HG02885 (cell line): ENCODE data around the gene RBPJ.

Experiments
- ATAC-seq: cut with Tn5 transposase; IDR thresholded peaks from one replicate; pipeline ENCODE4 v1.9.1; 2021; ENCODE audit warnings: mild to moderate bottlenecking; ENCODE audit not compliant: unreplicated experiment, poor library complexity

Gene RBPJ

DNA sequence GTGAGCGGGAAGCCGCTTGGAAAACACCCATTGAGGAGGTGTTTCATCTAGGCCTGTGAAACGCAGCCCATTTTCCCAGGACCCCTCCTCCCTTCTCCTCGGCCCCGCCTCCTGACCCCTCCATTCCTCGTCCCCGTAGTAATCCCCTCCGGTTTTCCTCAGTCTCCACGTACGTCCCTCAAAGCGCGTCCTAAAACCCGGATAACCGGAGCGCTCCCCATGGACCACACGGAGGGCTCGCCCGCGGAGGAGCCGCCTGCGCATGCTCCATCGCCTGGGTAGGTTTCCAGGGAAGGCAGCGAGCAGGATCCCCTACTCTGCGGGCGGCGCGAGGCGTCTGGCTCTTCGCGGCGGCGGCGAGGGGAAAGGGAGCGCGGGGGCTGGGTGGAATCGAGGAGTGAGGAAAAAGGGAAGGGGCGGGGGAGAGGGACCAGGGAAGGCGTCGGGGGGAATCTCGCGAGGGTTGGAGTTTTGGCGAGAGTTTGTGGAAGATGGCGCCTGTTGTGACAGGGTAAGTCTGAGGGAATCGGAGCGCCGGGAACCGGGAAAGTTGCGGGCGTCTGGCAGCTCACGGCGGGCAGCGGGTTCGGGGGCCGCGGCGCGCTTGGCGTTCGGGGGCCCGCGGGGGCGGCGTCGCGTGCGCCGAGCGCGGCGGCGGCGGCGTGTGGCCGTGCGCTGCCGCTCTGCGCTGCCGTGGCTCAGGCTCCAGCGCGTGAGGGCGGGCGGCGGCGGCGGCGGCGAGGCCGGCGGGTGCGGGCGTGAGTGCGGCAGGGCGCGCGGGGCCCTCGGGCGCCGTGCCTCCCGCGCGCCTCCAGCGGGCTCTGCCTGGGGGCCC is at the start of gene RBPJ:
Gene RBPJ (plus strand): TSS at position 477 of the 835 bp plus-strand sequence. CDS start 15 bp downstream, at position 492.
- ATAC-seq = peak; percentile 25

DNA sequence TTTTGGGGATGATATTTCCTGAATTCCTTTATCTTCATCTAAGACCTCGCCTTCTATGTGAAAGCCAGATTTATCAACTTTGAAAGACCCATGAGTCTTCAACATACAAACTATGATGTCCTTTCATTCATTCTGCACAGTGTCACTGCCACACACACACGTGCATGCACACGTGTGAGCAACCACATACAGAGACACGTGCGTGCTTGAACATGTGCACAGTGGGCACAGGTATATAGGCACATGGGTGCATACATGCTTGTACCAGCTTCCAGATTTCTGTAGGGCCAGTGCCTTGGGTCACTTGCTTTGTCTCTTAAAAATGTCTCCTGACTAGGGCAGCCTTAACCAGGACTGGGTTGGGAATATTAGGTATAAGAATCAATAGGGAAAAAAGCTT is 49.1 kb upstream of the RBPJ start:
- ATAC-seq = no peak

DNA sequence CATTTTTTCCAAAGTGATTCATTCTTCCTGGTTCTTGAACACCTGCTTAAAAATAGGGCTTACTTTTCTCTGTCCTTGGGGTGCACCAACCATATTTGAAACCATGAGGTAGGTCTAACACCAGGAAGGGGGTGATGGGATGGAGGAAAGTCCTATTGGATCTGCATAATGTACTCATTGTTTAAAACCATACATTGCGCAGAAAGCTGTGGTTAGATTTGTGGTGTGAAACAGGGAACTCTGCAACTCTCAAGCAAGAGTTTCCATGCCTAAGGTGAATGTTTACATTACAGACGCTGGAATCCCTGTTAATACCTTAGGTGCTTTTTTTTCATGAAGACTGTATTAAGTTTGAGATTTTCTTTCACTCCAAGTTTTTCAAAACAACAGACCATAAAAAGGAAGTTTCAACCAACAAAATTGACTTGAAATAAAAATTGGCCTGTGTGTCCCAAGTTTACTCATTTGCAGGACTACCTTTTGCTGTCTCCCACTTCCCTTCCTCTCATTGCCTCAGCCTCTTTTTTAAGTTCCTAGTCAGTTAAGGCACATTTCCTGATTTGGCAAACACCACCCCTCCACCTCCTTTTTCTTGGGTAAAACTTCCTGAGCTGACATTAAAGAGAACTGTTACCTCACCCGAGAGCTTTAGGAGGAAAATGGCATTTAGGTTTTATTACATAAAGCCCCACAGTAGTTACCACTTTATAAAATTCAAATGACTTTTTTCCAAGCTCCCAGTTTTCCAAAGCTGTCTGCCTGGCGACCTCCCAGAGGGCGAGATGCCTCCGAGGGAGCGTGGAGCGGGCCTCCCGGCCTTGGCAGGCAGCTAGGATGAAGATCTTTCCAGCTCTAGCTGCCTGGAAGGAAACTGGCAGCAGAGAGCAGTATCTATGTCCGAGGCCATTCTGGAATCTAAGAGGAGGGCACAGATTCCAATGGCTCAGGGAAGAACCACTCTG is 47.9 kb upstream of the RBPJ start:
- no peak for ATAC-seq

DNA sequence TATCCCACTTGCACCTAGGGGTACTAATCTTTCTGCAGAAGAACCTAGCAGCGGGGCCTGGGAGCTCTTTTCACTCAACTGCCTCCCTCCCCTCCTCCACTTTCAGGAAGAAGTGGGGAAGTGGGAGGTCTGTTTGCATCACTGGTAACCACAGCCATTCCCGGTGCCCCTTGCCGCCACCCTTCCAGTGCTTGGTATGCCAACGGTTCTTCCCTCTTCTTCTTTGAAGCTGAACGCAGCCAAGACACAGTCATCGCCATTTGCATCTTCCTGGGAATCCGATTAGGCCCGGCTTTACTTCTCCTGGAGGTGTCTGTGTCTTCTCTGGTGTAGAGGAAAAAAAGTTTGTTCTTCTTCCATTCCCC is 47.2 kb upstream of the RBPJ start:
- ATAC-seq = no peak

DNA sequence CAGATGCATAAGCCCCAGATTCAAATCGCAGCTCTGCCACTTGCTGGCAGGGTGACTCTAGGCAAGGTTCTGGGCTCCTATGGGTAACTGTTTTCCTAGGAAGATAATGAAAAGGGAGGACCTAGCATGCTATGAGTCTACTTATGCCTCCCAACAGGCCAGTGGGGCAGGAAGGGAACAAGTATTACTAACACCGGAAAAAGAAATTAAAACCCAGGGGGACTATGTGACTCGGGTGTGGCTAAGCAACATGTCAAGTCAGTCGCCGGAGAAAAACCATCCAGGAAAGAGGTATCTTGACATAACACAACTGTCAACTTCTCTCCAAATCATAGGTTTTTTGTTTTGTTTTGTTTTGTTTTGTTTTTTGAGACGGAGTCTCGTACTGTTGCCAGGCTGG is 45.5 kb upstream of the RBPJ start:
- ATAC-seq = no peak

DNA sequence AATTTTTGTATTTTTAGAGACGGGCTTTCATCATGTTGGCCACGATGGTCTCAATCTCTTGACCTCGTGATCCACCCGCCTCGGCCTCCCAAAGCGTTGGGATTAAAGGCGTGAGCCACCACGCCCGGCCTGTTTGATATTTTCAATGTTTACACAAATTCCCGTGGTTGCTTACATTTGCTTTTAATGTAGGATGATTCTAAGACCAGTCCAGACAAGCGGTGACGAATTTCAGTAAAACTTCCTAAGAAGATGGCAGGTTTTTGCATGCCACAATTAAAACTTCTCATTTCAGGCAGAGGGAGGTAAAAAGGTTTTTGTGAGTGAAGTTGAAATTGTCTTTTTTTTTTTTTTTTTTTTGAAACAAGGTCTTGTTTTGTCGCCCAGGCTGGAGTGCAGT is 41.4 kb upstream of the RBPJ start:
- ATAC-seq = no peak

DNA sequence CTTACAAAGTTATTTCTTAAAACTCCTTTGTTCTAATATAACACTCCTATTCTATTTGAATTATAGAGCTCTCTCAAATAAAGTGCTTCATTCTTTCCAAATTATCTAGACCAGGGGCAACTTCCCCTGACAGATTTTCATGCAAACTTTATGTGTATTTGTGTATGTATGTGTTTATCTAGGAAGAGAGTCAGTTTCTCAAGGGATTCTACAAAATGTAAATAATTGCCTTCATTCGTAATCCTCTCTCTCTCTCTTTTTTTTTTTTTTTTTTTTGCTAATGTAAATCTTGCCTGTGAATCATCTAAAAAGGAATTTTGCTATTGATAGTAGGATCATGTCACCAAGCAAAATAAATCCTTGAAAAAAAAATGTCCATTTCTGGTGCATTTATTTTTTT is 38.9 kb upstream of the RBPJ start:
- ATAC-seq = no peak

DNA sequence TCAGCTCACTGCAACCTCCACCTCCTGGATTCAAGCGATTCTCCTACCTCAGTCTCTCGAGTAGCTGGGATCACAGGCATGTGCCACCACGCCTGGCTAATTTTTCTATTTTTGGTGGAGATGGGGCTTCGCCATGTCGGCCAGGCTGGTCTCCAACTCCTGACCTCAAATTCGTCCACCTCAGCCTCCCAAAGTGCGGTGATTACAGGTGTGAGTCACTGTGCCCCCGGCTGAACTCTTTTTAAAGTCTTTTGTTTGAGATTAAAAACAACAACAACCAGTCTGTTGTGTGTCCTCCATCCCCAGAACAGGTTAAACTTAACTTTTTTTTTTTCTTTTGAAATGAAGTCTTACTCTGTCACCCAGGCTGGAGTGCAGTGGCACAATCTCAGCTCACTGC is 36.3 kb upstream of the RBPJ start:
- no peak for ATAC-seq

DNA sequence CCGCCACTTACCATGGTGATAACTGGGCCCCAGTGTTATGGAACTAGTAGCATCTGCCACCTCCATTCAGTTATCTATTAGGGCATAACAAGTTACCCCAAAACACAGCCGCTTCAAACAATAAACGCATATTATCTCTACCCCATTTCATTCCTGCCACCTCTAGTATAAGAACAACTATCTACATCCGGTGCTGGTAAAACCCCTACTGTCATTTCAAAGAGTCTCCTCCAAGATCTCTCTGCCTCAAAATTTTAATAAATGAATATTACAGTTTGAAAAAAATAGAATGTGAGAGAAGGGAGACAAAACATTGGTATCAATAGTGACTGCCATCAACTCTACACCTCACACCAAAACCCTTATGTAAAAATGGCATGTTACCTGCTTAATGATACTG is 35.5 kb upstream of the RBPJ start:
- ATAC-seq = no peak

DNA sequence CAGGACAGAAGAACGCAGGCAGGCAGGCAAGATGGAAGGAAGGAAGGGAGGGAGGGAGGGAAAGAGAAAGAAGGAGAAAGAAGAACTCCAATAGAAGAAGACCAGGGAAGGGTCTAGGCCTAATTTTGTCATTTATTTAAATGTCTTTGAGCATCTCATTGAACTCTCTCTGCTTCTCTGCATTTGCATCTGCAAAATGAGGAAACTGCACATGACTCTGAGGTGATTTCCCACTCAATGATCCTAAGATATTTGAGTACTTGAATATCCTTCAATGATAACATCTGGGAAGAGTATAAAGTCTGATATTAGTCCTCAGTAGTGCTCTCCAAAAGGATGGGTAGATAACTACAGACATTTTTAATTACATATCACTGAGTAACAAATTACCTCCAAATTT is 33.1 kb upstream of the RBPJ start:
- ATAC-seq = no peak

DNA sequence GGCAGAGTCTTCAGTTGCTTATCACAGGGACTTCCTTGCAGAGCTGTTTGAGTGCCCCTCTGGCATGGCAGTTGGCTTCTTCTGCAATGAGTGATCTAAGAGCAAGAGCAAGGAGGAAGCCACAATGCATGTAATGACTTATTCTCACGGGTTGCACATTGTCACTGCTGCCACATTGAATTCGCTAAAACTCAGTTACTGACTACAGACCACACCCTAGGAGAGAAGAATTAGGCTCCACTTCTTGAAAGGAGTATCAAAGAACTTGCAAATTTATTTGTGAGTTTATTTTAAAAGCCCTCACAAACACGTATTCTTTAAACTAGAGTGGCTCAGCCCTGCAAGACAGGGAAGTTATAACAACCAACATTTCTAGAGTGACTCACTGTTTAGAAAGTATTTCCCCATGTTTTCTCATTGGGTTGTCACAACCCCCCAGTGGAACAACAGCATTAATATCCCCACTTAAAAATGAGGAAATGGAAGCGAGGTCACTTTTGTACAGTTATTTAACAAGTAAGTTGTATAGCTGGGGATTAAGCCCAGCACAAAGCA is 32.4 kb upstream of the RBPJ start:
- ATAC-seq = peak; percentile 80

DNA sequence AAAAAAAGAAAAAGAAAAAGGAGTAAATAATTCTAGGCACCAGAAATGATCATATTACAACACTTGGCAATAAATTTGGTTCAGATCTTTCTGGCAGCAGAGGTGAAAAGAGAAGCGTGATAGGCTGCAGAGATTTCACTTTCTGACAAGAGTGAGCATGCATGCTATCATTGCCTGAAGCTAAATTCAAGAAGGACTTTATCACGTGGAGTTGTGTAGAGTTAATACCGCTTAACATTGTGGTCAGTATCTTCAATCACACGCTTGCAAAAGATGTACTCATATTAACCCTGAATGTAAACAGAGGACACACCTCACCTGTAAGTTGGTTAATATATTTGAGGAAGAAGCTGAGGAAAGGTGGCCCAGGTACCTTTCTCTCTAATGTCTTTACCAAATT is 31.4 kb upstream of the RBPJ start:
- ATAC-seq = no peak

DNA sequence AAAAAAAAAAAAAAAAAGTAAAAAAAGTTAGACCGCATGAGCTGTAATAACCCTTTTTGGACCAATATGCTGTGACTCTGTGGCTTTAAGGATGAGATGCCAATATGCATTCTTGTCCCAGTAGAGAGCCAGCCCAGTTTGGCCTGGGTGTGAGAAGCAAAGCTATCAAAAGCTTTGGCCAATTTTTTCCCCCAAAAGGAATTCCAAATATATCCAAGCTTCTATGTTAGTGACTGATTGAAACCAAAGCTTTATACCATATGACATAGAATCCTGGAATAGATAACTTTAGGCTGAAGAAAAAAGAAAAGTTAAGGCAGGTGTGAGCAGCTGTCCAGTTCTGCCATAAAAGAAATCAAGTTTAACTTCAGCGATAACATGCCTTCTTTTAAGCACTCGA is 30.5 kb upstream of the RBPJ start:
- ATAC-seq = no peak

DNA sequence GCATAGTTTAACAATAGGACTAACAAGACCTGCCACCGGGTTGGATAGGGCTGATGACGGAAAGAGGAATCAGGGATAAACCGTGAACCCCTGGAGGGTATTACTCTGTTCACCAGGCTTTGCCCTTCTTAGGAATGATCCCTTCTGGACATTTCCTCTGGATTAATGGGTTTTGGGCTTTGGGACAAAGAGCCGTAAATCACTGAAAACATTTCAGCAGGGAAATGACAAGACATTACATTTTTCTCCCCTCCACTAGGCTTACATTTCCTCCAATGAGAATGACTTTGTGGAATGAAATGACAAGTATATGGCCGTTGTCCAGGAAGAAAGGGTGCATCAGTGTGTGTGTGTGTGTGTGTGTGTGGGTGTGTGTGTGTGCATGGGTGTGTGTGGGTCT is 25.9 kb upstream of the RBPJ start:
- ATAC-seq = no peak

DNA sequence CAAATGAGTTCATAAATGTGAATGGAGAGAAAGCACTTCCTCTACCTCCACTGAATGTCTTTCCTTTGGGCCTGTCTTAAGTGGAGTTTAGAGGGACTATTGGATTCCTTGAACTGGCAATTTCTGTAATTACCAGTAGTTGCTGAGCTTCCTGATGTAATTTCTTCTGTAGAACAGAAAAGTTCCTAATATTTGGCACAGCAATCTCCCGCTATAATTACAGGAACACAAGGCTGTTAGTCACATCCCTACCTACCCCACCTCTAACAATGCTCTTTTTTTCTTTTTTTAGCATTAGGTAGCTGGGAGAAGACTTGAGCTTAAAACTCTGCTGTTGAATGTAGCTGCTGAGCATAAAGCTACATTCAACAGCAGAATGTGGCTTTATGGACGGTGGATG is 24.8 kb upstream of the RBPJ start:
- no peak for ATAC-seq

DNA sequence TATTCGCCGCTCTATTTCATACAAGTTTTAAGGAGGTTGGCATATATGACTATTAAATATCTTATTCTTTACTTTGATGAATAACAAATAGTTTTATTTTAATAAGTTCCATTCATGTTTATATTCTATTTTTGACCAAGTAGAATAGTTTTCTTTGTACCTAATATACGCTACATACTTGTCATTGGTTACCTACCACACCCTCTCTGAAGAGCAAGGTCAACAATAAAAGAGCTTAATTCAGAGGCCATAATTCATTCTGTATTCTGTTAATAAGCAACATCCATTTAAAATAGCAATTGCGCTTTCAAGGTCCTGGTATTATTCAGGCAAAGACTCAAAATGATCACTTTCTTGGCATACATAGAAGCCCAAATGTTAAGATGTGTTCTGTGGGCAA is 24.3 kb upstream of the RBPJ start:
- no peak for ATAC-seq

DNA sequence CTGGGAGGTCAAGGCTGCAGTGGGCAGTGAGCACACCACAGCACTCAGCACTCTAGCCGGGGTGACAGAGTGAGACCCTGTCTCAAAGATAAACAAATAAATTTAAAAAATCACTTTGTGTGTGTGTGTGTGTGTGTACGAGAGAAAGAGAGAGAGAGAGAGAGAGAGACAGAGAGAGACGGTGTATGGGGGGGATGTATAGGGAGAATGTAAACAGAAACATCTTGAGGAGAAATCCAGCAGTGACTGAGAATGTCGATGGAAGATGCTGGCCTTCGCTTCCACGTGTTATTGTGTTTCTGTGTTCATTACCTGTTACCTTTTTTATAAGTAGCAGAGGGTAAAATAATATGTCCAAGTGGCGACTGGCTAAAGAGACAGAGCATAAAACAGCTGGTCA is 23.6 kb upstream of the RBPJ start:
- ATAC-seq = no peak

DNA sequence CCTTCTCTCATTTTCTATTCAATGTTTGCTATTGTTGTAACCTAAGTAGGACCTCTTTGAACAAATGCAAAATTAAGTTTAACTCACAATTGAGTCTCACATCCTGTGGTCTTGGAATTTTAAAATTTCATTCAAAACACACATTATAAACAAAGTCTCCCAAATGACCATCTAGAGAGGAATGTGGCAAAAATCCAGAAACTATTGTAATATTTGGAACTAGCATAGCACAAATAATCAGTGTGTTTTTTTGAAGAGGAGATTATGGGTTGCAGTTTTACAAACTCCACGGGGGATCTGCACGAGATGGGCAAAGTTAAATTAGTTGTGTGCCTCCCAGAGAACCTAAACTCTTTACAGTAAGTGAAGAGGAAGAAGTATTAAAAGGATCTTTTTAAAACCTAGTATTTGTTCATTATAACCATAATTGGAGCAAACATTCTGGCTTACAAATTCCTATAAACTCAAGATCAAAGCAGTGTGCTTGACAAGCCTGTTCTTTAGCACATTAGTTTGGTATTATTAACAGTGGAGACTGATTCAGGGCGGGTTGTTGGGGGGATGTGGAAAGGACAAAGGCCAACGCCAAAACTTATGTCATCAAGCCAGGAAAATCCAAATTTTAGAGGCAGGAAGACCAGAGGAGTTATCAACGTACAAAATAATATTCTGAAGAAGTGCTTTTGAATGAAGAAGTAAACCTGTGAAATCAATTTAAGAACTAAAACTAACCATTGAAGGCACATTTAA is 22.4 kb upstream of the RBPJ start:
- ATAC-seq = no peak

DNA sequence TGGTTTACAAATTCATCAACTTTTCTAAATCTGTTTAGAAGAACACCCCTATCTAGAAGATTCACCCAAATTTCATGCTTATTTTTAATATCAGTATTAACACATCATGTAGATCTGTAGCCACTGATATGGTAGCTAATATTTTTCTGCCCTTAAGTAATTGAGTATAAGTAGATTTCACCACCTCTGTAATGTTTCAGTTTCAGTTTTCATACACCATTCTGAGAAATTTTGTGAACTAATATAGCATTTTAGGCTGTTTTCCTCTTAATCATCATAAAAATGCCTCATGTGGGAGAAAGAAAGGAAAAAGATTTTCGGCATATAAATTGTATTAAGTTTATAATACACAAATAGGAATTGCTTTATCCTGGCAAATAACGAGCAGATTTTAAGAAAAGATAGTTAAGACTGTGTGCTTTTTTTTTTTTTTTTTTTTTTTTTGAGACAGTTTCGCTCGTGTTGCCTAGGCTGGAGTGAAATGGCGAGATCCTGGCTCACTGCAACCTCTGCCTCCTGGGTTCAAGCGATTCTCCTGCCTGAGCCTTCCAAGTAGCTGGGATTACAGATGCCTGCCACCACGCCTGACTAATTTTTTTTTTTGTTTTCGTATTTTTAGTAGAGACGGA is 21.4 kb upstream of the RBPJ start:
- peak; percentile 92 for ATAC-seq
